ENCODE measurements around the gene MON1A.

The MON1A gene

GRCh38 chr3:49882166-49882565 is 47.4 kb downstream of the MON1A start:
- no peak for DNase-seq

- DNase-seq = no peak
These were observed 48.9 kb downstream of the MON1A start for GRCh38 chr3:49880581-49881315.

- no peak for DNase-seq
These were observed 49.9 kb downstream of the MON1A start for GRCh38 chr3:49879721-49880120.

- DNase-seq = no peak
These were observed 50.9 kb downstream of the MON1A start for GRCh38 chr3:49878686-49879085.

- no peak for DNase-seq
These were observed 51.9 kb downstream of the MON1A start for GRCh38 chr3:49877716-49878115.

GRCh38 chr3:49876567-49876966 is 53.0 kb downstream of the MON1A start:
- no peak for DNase-seq

GRCh38 chr3:49873623-49874022 is 56.0 kb downstream of the MON1A start:
- DNase-seq = no peak

- no peak for DNase-seq
These were observed 56.8 kb downstream of the MON1A start for GRCh38 chr3:49872801-49873281.

GRCh38 chr3:49871531-49872153 is 58.0 kb downstream of the MON1A start:
- no peak for DNase-seq

GRCh38 chr3:49869525-49870126 is 60.0 kb downstream of the MON1A start, which contains the start of gene CAMKV:
Gene CAMKV (minus strand): TSS chr3:49869906. CDS start chr3:49862388, 7,518 bp downstream.
- DNase-seq = no peak

- DNase-seq = no peak
These were observed 60.6 kb downstream of the MON1A start for GRCh38 chr3:49868862-49869466.

- no peak for DNase-seq
These were observed 61.7 kb downstream of the MON1A start for GRCh38 chr3:49867871-49868321.

GRCh38 chr3:49867400-49867799 is 62.2 kb downstream of the MON1A start:
- DNase-seq = no peak

GRCh38 chr3:49865198-49865784 is 64.3 kb downstream of the MON1A start:
- DNase-seq = no peak

- no peak for DNase-seq
These were observed 65.1 kb downstream of the MON1A start for GRCh38 chr3:49864505-49864904.

- no peak for DNase-seq
These were observed 69.9 kb downstream of the MON1A start for GRCh38 chr3:49859576-49860305.

Measured in activated gamma-delta T cell treated with Interleukin-2 at 50 U/mL for 16 hours (primary cell).